Measurements from ENCODE around the gene MYO9B.

GRCh38 chr19:17075864-17076542 is 426 bp downstream of the MYO9B start:
- TF ChIP-seq CTCF (IDR thresholded peaks at IDR 0.05) (no peak), POLR2A (IDR thresholded peaks at IDR 0.05) (peak in 1 of 2 donors; percentile 4)

Data from heart left ventricle (tissue), 13 donors.